Measurements from ENCODE around the gene ZNF71. TPM values are rescaled to one million over a fixed set of nuclear protein-coding genes. Genes with fewer than 3 reads are reported as not detected.
A peak's percentile ranks its signal among the peaks of the same experiment; 100 is the strongest.

ZNF71 gene
- total RNA-seq, 1 donor from 2014 or later: 8.9 TPM

DNA sequence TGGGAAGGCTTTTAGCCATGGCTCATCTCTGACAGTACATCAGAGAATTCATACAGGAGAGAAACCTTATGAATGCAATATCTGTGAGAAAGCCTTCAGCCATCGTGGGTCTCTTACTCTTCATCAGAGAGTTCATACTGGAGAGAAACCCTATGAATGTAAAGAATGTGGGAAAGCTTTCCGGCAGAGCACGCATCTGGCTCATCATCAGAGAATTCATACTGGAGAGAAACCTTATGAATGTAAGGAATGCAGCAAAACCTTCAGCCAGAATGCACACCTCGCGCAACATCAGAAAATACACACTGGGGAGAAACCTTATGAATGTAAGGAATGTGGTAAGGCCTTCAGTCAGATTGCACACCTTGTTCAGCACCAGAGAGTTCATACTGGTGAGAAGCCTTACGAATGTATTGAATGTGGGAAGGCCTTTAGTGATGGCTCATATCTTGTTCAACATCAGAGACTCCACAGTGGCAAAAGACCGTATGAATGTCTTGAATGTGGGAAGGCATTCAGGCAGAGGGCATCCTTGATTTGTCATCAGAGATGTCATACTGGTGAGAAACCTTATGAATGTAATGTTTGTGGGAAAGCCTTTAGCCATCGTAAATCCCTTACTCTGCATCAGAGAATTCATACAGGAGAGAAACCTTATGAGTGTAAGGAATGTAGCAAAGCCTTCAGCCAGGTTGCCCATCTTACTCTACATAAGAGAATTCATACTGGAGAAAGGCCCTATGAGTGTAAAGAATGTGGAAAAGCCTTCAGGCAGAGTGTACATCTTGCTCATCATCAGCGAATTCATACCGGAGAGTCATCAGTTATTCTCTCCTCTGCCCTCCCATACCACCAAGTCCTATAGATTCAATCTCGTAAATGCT, 17.1 kb upstream of the ZNF71 start:
- Histone ChIP-seq H3K4me1 (ENCODE audit: control insufficient read depth in 3 of 3, insufficient read depth in 3 of 3, low read length in 3 of 3) (no peaks in the 10 kb centered on the region), H3K9ac (ENCODE audit: low read depth in 1 of 3, low read length in 3 of 3) (no peak overlapping the region), H3K27me3 (ENCODE audit: control insufficient read depth in 3 of 3, insufficient read depth in 3 of 3, low read length in 3 of 3) (no peaks in the 10 kb centered on the region), H3K36me3 (ENCODE audit: control insufficient read depth in 3 of 3, insufficient read depth in 3 of 3, low read length in 3 of 3) (peaks cover 38 to 62% (median 52%) of the 10 kb centered on the region in 3 donors), H3K9me3 (ENCODE audit: control insufficient read depth in 3 of 3, low read length in 3 of 3) (peaks cover 41 to 86% (median 52%) of the 10 kb centered on the region in 3 donors), H3K4me3 (ENCODE audit: low read length in 3 of 3) (peak overlapping the region in 1 of 3 donors; percentile 27), H3K27ac (ENCODE audit: low read depth, low read length) (no peak overlapping the region)

DNA sequence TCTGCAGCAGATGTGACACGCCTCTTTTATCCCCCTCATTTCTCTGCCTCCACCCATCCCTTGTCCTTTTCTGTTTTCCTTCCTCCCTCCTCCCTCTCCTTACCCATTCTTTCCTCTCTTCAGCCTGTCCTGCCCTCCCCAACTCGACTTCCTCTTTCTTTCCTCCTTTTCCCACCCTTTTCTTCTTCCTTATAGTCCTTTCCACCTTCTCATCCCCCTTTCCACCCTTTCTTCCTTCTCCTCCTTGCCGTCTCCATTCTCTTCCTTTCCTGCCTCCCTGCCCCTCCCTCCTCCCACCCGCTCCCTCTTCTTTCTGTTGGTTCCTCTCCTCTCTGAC, 688 bp upstream of the ZNF71 start:
- peak overlapping the region; percentile 92 to 100 (median 99) for H3K4me3 ChIP-seq (ENCODE audit: low read length in 3 of 3)
- peaks cover 9 to 19% (median 10%) of the 10 kb centered on the region in 3 donors for H3K4me1 ChIP-seq (ENCODE audit: control insufficient read depth in 3 of 3, insufficient read depth in 3 of 3, low read length in 3 of 3)
- no peaks in the 10 kb centered on the region for H3K9me3 ChIP-seq (ENCODE audit: control insufficient read depth in 3 of 3, low read length in 3 of 3)
- peak overlapping the region in 1 of 3 donors; percentile 95 for H3K9ac ChIP-seq (ENCODE audit: low read depth in 1 of 3, low read length in 3 of 3)
- H3K36me3 ChIP-seq (ENCODE audit: control insufficient read depth in 3 of 3, insufficient read depth in 3 of 3, low read length in 3 of 3): peaks cover 0 to 7% (median 3%) of the 10 kb centered on the region in 3 donors
- no peak overlapping the region for H3K27ac ChIP-seq (ENCODE audit: low read depth, low read length)
- no peaks in the 10 kb centered on the region for H3K27me3 ChIP-seq (ENCODE audit: control insufficient read depth in 3 of 3, insufficient read depth in 3 of 3, low read length in 3 of 3)

DNA sequence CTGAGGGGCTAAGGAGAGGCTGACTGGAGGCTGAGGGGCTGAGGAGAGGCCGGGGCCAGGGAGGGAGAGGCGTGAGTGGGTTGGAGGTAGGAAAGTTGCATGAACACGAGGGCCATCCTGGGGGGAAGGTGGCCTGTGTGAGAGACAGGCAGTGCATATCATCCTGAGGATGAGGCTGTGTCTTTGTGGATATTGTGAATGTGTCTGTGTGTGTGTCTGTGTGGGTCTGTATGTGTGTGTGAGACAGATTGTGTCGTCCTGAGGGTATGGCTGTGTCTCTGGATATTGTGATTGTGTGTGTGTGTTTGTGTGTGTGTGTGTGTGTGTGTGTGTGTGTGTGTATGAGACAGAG, 422 bp downstream of the ZNF71 start:
- Histone ChIP-seq H3K27me3 (ENCODE audit: control insufficient read depth in 3 of 3, insufficient read depth in 3 of 3, low read length in 3 of 3) (no peaks in the 10 kb centered on the region), H3K9me3 (ENCODE audit: control insufficient read depth in 3 of 3, low read length in 3 of 3) (no peaks in the 10 kb centered on the region), H3K9ac (ENCODE audit: low read depth in 1 of 3, low read length in 3 of 3) (peak overlapping the region; percentile 88 to 95 (median 89)), H3K4me1 (ENCODE audit: control insufficient read depth in 3 of 3, insufficient read depth in 3 of 3, low read length in 3 of 3) (peaks cover 9 to 19% (median 10%) of the 10 kb centered on the region in 3 donors), H3K27ac (ENCODE audit: low read depth, low read length) (peak overlapping the region; percentile 56), H3K4me3 (ENCODE audit: low read length in 3 of 3) (peak overlapping the region; percentile 92 to 100 (median 99)), H3K36me3 (ENCODE audit: control insufficient read depth in 3 of 3, insufficient read depth in 3 of 3, low read length in 3 of 3) (peaks cover 0 to 7% (median 3%) of the 10 kb centered on the region in 3 donors)

DNA sequence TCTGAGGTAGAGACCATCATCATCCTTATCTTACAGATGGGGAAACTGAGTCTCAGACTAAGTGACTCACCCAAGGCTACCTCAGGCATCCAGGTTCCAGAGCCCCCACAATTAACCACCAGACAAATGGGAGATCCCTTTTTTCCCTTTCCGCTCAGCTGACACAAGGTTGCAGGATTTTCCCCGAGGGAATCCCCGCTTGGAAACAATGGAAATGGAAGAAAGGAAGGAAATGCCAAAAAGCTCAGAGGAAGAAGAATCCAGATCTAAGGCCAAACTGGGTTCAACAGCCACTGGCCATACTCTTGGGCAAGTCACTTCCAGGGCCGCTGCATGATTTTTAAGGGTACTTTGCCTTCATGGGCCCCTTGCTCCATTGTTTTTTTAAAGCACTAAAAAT, 1.6 kb downstream of the ZNF71 start:
- H3K4me3 ChIP-seq (ENCODE audit: low read length in 3 of 3): peak overlapping the region in 1 of 3 donors; percentile 5
- H3K27ac ChIP-seq (ENCODE audit: low read depth, low read length): no peak overlapping the region
- no peaks in the 10 kb centered on the region for H3K27me3 ChIP-seq (ENCODE audit: control insufficient read depth in 3 of 3, insufficient read depth in 3 of 3, low read length in 3 of 3)
- H3K9me3 ChIP-seq (ENCODE audit: control insufficient read depth in 3 of 3, low read length in 3 of 3): peaks cover 0 to 5% (median 0%) of the 10 kb centered on the region in 3 donors
- no peak overlapping the region for H3K9ac ChIP-seq (ENCODE audit: low read depth in 1 of 3, low read length in 3 of 3)
- peaks cover 9 to 19% (median 10%) of the 10 kb centered on the region in 3 donors for H3K4me1 ChIP-seq (ENCODE audit: control insufficient read depth in 3 of 3, insufficient read depth in 3 of 3, low read length in 3 of 3)
- H3K36me3 ChIP-seq (ENCODE audit: control insufficient read depth in 3 of 3, insufficient read depth in 3 of 3, low read length in 3 of 3): peaks cover 6 to 15% (median 9%) of the 10 kb centered on the region in 3 donors

DNA sequence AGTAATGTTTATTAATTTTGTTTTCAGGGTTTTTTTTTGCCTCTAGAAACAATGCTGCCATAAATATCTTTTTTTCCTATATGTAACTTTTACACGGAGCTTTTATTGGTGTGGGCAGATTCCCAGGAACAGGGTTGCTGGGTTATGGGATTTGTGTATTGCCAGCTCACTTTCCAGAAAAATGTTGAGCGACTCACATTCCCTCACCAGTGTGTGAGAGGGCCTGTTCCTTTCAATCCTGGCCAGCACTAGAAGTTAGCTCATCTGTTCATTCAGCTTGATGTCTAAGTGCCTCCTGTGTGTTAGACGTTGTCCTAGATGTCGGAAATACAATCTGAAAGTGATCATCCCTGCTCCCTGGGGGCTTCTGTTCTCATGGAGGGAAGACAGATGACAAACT, 2.6 kb downstream of the ZNF71 start:
- H3K4me1 ChIP-seq (ENCODE audit: control insufficient read depth in 3 of 3, insufficient read depth in 3 of 3, low read length in 3 of 3): peaks cover 9 to 19% (median 10%) of the 10 kb centered on the region in 3 donors
- peaks cover 11 to 24% (median 15%) of the 10 kb centered on the region in 3 donors for H3K36me3 ChIP-seq (ENCODE audit: control insufficient read depth in 3 of 3, insufficient read depth in 3 of 3, low read length in 3 of 3)
- H3K27me3 ChIP-seq (ENCODE audit: control insufficient read depth in 3 of 3, insufficient read depth in 3 of 3, low read length in 3 of 3): no peaks in the 10 kb centered on the region
- no peak overlapping the region for H3K27ac ChIP-seq (ENCODE audit: low read depth, low read length)
- no peak overlapping the region for H3K9ac ChIP-seq (ENCODE audit: low read depth in 1 of 3, low read length in 3 of 3)
- H3K9me3 ChIP-seq (ENCODE audit: control insufficient read depth in 3 of 3, low read length in 3 of 3): peaks cover 0 to 5% (median 0%) of the 10 kb centered on the region in 3 donors
- no peak overlapping the region for H3K4me3 ChIP-seq (ENCODE audit: low read length in 3 of 3)

DNA sequence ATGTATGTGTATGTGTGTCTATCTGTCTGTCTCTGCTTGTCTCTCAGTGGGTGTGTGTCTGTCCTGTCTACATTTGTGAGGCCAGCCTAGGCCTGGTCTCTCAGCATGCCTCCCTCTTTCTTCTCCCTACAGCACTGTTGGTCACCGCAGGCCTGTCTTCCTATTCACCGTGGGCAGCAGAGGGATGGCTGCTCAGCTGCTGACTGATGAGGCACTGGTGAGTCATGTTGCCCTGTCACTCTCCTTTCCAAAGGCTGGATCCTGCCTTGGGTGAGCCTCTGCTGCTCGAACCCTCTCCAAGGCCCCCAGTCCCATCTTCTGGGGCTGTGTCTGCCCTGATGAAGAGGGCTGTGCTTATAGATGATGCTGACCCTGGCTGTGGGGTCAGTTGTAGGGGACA, 6.3 kb downstream of the ZNF71 start:
- Histone ChIP-seq H3K4me1 (ENCODE audit: control insufficient read depth in 3 of 3, insufficient read depth in 3 of 3, low read length in 3 of 3) (peaks cover 0 to 5% (median 4%) of the 10 kb centered on the region in 3 donors), H3K9ac (ENCODE audit: low read depth in 1 of 3, low read length in 3 of 3) (no peak overlapping the region), H3K27ac (ENCODE audit: low read depth, low read length) (no peak overlapping the region), H3K9me3 (ENCODE audit: control insufficient read depth in 3 of 3, low read length in 3 of 3) (peaks cover 8 to 19% (median 12%) of the 10 kb centered on the region in 3 donors), H3K4me3 (ENCODE audit: low read length in 3 of 3) (no peak overlapping the region), H3K27me3 (ENCODE audit: control insufficient read depth in 3 of 3, insufficient read depth in 3 of 3, low read length in 3 of 3) (no peaks in the 10 kb centered on the region), H3K36me3 (ENCODE audit: control insufficient read depth in 3 of 3, insufficient read depth in 3 of 3, low read length in 3 of 3) (peaks cover 16 to 37% (median 24%) of the 10 kb centered on the region in 3 donors)

DNA sequence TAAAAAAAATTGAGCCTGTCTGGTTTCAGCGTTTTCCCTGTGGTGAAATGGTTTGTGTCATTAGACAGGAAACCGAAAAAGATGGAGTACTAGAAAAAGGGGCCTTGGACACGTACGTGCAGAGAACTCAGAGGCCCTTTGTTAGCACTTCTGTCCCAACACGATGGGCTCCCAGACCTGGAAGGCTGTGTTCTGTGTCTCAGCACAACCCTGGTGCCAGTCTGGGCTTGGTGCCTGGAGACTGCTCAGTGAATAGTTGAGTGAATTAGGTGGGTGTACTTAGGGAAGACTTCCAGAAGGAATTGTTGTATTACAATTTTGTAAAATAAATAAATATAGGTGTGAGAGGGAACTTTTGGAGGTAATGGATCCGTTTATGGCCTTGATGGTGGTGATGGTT, 8.7 kb downstream of the ZNF71 start:
- H3K9me3 ChIP-seq (ENCODE audit: control insufficient read depth in 3 of 3, low read length in 3 of 3): peaks cover 16 to 22% (median 18%) of the 10 kb centered on the region in 3 donors

DNA sequence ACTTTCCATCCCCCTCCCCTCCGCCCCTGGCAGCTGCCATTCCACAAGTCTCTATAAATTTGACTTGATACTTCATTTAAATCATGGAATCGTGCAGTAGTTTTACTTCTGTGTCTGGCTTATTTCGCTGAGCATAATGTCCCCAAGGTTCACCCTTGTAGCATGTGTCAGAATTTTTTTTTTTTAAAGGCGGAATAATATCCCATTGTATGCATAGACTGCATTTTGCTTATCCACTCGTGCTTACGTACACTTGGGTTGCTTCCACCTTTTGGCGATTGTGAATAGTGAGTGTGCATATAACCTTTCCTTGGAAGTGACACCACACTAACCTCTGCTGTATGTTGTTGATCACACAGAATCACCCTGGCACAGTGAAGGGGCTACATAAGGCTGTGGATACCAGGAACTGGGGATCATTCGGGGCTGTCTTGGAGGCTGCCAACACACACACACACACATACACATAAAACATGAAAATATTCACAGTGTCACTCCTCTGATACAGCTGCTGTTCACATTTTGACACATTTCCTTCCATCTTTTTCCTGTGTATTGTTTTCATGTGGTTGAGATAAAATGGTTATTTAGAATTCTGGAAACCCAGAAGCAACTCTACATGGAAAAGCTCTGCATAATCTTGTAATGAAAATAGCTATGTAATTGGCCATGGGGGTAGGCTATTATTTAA, 13.3 kb downstream of the ZNF71 start:
- H3K4me3 ChIP-seq (ENCODE audit: low read length in 3 of 3): no peak overlapping the region
- no peaks in the 10 kb centered on the region for H3K27me3 ChIP-seq (ENCODE audit: control insufficient read depth in 3 of 3, insufficient read depth in 3 of 3, low read length in 3 of 3)
- H3K4me1 ChIP-seq (ENCODE audit: control insufficient read depth in 3 of 3, insufficient read depth in 3 of 3, low read length in 3 of 3): no peaks in the 10 kb centered on the region
- H3K27ac ChIP-seq (ENCODE audit: low read depth, low read length): no peak overlapping the region
- no peak overlapping the region for H3K9ac ChIP-seq (ENCODE audit: low read depth in 1 of 3, low read length in 3 of 3)
- H3K9me3 ChIP-seq (ENCODE audit: control insufficient read depth in 3 of 3, low read length in 3 of 3): peaks cover 22 to 31% (median 30%) of the 10 kb centered on the region in 3 donors
- H3K36me3 ChIP-seq (ENCODE audit: control insufficient read depth in 3 of 3, insufficient read depth in 3 of 3, low read length in 3 of 3): peaks cover 6 to 15% (median 10%) of the 10 kb centered on the region in 3 donors

More for the DNA sequence above, 8.7 kb downstream of the ZNF71 start:
- H3K36me3 ChIP-seq (ENCODE audit: control insufficient read depth in 3 of 3, insufficient read depth in 3 of 3, low read length in 3 of 3): peaks cover 13 to 29% (median 24%) of the 10 kb centered on the region in 3 donors
- no peak overlapping the region for H3K4me3 ChIP-seq (ENCODE audit: low read length in 3 of 3)
- no peak overlapping the region for H3K27ac ChIP-seq (ENCODE audit: low read depth, low read length)
- no peaks in the 10 kb centered on the region for H3K4me1 ChIP-seq (ENCODE audit: control insufficient read depth in 3 of 3, insufficient read depth in 3 of 3, low read length in 3 of 3)
- H3K9ac ChIP-seq (ENCODE audit: low read depth in 1 of 3, low read length in 3 of 3): no peak overlapping the region
- H3K27me3 ChIP-seq (ENCODE audit: control insufficient read depth in 3 of 3, insufficient read depth in 3 of 3, low read length in 3 of 3): no peaks in the 10 kb centered on the region

DNA sequence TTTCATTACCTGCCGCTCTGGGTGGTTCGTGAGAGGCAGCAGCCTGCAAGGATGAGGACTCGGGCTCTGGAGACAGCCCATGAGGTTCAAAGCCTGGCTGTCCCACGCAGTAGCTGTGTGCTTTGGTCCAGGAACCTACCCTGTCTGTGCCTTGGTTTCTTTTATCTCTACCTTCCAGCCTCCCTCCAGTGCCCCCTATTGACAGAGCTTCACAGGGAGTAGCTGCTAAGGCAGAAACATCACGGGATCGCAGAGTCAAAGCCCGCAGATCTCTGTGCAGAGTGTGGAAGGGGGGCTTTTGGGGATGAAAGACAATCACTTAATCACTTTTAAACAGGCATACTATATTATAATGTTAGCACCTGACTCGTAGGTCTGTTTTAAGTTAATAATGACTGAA, 16.2 kb downstream of the ZNF71 start:
- peaks cover 1 to 14% (median 5%) of the 10 kb centered on the region in 3 donors for H3K36me3 ChIP-seq (ENCODE audit: control insufficient read depth in 3 of 3, insufficient read depth in 3 of 3, low read length in 3 of 3)
- H3K27me3 ChIP-seq (ENCODE audit: control insufficient read depth in 3 of 3, insufficient read depth in 3 of 3, low read length in 3 of 3): no peaks in the 10 kb centered on the region
- no peak overlapping the region for H3K27ac ChIP-seq (ENCODE audit: low read depth, low read length)
- no peak overlapping the region for H3K4me3 ChIP-seq (ENCODE audit: low read length in 3 of 3)
- H3K4me1 ChIP-seq (ENCODE audit: control insufficient read depth in 3 of 3, insufficient read depth in 3 of 3, low read length in 3 of 3): no peaks in the 10 kb centered on the region
- no peak overlapping the region for H3K9ac ChIP-seq (ENCODE audit: low read depth in 1 of 3, low read length in 3 of 3)
- peaks cover 17 to 20% (median 20%) of the 10 kb centered on the region in 3 donors for H3K9me3 ChIP-seq (ENCODE audit: control insufficient read depth in 3 of 3, low read length in 3 of 3)

DNA sequence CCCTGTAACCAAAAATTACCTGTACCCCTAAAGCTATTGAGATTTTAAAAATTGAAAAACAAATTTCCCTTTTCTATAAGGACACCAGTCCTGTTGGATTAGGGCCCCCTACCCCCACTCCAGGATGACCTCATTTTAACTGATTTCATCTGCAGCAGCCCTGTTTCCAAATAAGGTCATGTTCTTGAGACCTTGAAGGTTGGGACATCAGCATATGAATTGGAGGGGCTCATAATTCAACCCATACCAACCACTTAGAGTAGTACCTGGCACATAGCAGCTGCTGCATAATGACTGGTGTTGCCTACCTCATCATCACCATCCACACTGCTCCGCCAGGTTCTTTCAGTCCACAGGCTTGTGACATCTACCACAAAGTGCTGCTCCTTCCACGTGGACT, 17.6 kb downstream of the ZNF71 start:
- Histone ChIP-seq H3K27ac (ENCODE audit: low read depth, low read length) (no peak overlapping the region), H3K9me3 (ENCODE audit: control insufficient read depth in 3 of 3, low read length in 3 of 3) (peaks cover 12 to 20% (median 16%) of the 10 kb centered on the region in 3 donors), H3K4me3 (ENCODE audit: low read length in 3 of 3) (no peak overlapping the region), H3K9ac (ENCODE audit: low read depth in 1 of 3, low read length in 3 of 3) (no peak overlapping the region), H3K27me3 (ENCODE audit: control insufficient read depth in 3 of 3, insufficient read depth in 3 of 3, low read length in 3 of 3) (no peaks in the 10 kb centered on the region), H3K36me3 (ENCODE audit: control insufficient read depth in 3 of 3, insufficient read depth in 3 of 3, low read length in 3 of 3) (peaks cover 4 to 17% (median 8%) of the 10 kb centered on the region in 3 donors), H3K4me1 (ENCODE audit: control insufficient read depth in 3 of 3, insufficient read depth in 3 of 3, low read length in 3 of 3) (no peaks in the 10 kb centered on the region)
